ENCODE data around the gene JPH3.
"Not testable (repeated sequence)": the region's sequence is repeated elsewhere in the genome, so short reads cannot be mapped to it uniquely, and the experiment has no call there.

JPH3 gene

GRCh38 chr16:87575027-87575804 lies 27.1 kb upstream of the JPH3 start:
- DNase-seq (ENCODE audit: low read depth): no peak

- no peak for DNase-seq (ENCODE audit: low read depth)
These were observed 26.1 kb upstream of the JPH3 start for GRCh38 chr16:87576171-87576570.

- not testable (repeated sequence) for DNase-seq (ENCODE audit: low read depth)
These were observed 24.0 kb upstream of the JPH3 start for GRCh38 chr16:87578142-87578930.

- no peak for DNase-seq (ENCODE audit: low read depth)
These were observed 22.6 kb upstream of the JPH3 start for GRCh38 chr16:87579691-87580090.

- no peak for DNase-seq (ENCODE audit: low read depth)
These were observed 21.4 kb upstream of the JPH3 start for GRCh38 chr16:87580855-87581261.

GRCh38 chr16:87581857-87582215 lies 20.5 kb upstream of the JPH3 start:
- DNase-seq (ENCODE audit: low read depth): no peak

- no peak for DNase-seq (ENCODE audit: low read depth)
These were observed 19.9 kb upstream of the JPH3 start for GRCh38 chr16:87582216-87582965.

- no peak for DNase-seq (ENCODE audit: low read depth)
These were observed 19.4 kb upstream of the JPH3 start for GRCh38 chr16:87582966-87583325.

- DNase-seq (ENCODE audit: low read depth): no peak
These were observed 18.7 kb upstream of the JPH3 start for GRCh38 chr16:87583453-87584131.

GRCh38 chr16:87584271-87584670 lies 18.0 kb upstream of the JPH3 start:
- no peak for DNase-seq (ENCODE audit: low read depth)

- no peak for DNase-seq (ENCODE audit: low read depth)
These were observed 17.3 kb upstream of the JPH3 start for GRCh38 chr16:87584975-87585374.

- DNase-seq (ENCODE audit: low read depth): no peak
These were observed 16.7 kb upstream of the JPH3 start for GRCh38 chr16:87585442-87586200.

- no peak for DNase-seq (ENCODE audit: low read depth)
These were observed 16.0 kb upstream of the JPH3 start for GRCh38 chr16:87586201-87586782.

GRCh38 chr16:87587636-87588035 lies 14.7 kb upstream of the JPH3 start:
- DNase-seq (ENCODE audit: low read depth): no peak

GRCh38 chr16:87592018-87592712 lies 10.1 kb upstream of the JPH3 start:
- no peak for DNase-seq (ENCODE audit: low read depth)

- no peak for DNase-seq (ENCODE audit: low read depth)
These were observed 8.5 kb upstream of the JPH3 start for GRCh38 chr16:87593710-87594258.

- DNase-seq (ENCODE audit: low read depth): no peak
These were observed 6.6 kb upstream of the JPH3 start for GRCh38 chr16:87595712-87596111.

- no peak for DNase-seq (ENCODE audit: low read depth)
These were observed 4.9 kb upstream of the JPH3 start for GRCh38 chr16:87597324-87597830.

- DNase-seq (ENCODE audit: low read depth): no peak
These were observed 3.9 kb upstream of the JPH3 start for GRCh38 chr16:87598431-87598830.

- no peak for DNase-seq (ENCODE audit: low read depth)
These were observed 2.1 kb upstream of the JPH3 start for GRCh38 chr16:87600246-87600645.

Data from activated T-helper 9 cell treated with anti-CD3 and anti-CD28 coated beads, Interleukin-2, amount 50 U/mL, for 16 hours (primary cell).